GM19193 (cell line): ENCODE results near the gene ZNF428.

Source experiments
- POLR2A ChIP-seq: IDR thresholded peaks from 4 replicates; pipeline ENCODE4 v1.6.1; 2011; ENCODE audit not compliant: insufficient read depth, insufficient read length; ENCODE audit errors: extremely low read depth

ZNF428 gene

DNA sequence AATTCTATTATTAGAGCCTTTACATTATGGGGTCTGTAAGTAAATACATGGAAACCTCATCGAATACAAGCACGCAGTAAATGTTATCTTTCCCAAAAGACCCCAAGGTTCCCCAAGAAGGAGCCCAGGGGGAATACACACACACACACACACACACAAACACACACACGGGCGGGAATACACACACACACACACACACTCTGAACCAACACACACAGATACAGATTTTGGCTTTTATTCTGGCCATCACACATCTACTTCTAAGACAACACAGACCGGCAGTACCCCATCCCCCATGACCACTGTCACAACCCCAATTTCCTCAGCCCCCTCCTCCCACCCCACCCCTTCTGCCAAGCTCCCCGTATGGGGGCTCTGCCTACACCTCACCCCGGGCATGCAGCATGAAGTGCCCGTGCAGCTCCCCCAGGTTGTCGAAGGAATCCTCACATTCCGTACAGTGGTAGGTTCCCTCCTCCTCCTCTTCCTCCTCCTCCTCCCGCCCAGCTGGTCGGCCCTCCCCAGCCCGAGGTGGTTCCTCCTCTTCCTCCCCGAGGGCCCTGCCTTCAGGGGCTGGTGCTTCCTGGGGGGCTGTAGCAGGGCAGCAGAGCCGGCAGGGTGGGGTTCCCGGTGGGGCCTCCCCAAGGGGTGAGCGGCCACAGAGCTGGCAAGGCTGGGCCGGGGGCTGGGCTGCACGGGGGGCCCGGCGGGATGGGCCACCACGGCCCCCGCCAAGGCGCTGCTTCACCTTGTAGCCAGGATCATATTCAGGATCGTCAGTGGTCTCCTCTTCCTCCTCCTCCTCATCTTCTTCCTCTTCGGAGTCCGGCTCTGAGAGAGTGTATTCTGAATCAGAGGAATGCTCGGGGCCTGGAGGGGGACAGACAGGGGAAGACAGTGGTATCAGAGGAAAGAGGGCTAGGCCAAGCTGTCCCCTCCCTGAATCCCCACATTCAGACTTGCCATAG lies 11.9 kb downstream of the ZNF428 start:
- TF ChIP-seq POLR2A = no peak

DNA sequence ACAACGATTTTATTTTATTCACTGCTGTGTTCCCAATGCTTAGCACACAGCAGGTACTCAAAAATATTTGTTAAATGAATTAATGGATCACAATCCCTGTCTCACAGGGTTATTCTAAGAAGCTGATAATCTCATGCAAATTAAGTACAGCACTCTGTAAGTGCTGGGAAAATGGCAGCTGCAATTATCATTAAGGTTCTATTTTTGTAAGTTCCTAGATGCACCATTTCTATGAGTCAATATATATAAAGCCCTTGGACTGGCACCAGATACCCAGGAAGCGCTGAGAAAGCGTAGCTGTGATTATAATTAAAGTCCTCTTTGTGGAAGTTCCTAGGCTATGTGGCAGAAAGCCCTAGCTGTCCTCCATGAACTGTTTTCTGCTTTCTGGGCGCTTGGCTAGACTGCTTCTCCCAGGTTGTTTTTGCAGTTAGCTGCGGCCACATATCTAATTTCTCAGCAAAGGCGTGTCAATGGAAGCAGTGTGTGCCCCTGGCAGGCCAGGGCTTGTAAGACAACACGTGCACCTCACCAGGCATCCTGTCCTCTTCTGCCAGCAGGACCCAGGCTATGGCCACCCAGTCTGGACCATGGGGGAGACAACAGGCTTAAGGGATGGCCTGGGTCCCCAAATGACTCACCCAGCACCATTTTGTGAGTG lies 12.7 kb downstream of the ZNF428 start:
- no peak for TF ChIP-seq POLR2A

DNA sequence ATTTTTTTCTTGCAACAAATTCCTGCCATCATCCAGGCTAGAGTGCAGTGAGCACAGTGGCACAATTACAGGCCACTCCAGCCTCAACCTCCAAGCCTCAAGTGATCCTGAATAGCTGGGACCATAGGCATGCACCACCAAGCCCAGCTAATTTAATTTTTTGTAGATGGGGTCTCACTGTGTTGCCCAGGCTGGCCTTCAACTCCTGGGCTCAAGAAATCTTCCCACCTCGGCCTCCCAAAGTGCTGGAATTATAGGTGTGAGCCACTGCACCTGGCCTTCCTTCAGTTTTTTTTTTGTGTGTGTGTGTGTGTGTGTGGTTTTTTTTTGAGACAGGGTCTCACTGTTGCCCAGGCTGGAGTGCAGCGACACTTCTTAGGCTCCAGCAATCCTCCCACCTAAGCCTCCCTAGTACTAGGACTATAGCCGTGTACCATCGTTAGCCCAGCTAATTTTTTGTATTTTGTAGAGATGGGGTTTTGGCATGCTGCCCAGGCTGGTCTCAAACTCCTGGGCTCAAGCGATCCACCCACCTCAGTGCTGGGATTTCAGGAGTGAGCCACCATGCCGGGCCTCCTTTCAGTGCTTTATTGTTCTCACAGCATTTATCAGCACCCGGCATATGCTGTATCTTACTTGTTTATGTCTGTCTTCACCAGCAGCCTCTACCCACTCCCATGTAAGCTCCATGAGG lies 13.4 kb downstream of the ZNF428 start:
- no peak for TF ChIP-seq POLR2A

DNA sequence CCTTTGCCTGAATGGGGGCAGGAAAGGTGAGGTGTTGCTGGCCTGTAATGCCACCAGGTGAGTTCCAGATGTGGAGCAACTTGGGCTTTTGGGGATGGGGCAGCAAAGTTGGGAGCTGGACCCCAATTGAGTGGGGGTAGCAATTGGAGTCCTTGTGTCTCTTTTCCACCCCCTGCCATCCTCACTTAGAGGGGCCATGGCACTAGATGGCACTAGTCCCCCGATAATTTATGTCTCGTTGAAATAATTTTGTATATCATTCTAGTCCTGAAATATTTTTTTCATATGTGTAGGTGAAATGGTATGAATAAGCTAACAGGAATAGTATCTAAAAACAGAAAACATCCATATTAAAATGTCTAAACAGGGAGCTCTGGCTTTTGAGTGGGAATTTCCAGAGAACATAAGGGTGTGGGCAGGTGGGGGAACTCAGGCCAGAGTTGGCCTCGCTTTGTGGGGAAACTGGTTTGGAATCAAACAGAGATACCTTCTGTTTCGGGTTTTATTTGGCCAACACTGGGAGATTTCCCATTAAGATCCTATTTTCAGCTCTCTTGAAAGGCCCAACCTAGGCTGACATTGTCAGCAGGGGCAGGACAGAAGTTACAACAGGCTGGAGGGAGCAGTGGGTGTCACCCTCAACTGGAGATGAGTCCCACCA lies 19.7 kb downstream of the ZNF428 start:
- TF ChIP-seq POLR2A = no peak

DNA sequence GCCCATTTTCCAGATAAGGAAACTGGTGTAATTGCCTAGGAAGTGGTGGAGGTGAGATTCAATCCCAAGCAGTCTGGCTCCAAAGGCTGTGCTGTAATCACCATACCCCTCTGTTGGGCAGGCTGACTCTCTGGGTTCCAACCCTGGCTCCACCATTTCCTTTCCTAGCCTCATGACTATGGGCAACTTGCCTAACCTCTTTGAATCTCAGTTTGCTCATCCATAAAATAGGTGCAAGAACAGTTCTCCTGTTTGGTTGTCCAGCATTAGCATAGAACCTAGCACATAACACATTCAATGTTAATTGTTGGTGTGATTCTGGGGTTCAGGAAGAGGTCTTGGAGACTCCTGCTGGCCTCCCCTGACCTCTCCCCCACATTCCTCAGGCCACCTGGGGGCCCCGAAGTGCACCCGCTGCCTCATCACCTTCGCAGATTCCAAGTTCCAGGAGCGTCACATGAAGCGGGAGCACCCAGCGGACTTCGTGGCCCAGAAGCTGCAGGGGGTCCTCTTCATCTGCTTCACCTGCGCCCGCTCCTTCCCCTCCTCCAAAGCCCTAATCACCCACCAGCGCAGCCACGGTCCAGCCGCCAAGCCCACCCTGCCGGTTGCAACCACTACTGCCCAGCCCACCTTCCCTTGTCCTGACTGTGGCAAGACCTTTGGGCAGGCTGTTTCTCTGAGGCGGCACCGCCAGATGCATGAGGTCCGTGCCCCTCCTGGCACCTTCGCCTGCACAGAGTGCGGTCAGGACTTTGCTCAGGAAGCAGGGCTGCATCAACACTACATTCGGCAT lies 20.8 kb downstream of the ZNF428 start:
- TF ChIP-seq POLR2A = no peak

DNA sequence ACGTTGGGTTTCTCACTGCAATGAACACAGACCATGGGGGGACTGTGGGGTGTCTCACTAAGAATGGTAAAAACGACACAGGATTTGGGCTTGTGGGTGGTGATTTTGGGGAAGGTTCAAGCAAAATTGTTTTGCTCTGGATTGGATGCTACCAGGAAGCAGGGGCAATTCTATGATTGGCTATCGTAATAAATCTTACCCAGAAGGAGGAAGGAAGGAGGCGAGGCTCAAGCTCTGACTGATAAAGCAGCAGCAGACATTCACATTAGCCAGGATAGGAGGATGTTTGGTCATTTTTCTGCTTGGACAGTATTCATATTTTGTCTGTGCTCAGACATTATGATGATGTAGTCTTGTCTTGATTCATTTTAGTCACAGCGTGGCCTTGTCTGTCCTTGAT lies 21.6 kb downstream of the ZNF428 start:
- TF ChIP-seq POLR2A = no peak

DNA sequence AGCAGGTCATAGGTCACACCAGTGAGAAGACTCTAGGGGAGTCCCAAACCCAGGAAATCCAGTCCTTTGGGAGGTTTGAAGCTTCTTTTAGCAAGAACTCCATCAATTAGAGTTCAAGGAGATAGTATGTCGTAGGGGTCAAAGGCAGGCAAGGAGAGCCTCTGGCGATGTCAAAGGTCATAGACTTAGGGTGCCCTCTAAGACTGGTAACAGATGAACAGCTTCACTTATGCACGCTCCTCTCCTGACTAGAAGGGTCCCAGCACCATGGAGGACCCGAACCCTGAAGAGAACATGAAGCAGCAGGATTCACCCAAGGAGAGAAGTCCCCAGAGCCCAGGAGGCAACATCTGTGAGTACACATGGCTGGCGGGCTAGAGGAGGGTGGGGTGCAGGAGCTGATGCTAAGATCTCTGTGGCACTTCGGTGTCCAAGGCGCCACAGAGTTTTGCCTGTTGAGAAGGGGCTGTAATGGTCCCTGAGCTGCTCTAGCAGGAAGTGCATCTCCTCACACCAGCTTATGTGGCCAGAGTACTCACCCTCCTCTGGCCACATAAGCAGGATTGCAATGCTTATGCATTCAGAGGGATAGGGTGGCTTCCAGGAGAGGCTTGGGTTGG lies 22.5 kb downstream of the ZNF428 start:
- no peak for TF ChIP-seq POLR2A

DNA sequence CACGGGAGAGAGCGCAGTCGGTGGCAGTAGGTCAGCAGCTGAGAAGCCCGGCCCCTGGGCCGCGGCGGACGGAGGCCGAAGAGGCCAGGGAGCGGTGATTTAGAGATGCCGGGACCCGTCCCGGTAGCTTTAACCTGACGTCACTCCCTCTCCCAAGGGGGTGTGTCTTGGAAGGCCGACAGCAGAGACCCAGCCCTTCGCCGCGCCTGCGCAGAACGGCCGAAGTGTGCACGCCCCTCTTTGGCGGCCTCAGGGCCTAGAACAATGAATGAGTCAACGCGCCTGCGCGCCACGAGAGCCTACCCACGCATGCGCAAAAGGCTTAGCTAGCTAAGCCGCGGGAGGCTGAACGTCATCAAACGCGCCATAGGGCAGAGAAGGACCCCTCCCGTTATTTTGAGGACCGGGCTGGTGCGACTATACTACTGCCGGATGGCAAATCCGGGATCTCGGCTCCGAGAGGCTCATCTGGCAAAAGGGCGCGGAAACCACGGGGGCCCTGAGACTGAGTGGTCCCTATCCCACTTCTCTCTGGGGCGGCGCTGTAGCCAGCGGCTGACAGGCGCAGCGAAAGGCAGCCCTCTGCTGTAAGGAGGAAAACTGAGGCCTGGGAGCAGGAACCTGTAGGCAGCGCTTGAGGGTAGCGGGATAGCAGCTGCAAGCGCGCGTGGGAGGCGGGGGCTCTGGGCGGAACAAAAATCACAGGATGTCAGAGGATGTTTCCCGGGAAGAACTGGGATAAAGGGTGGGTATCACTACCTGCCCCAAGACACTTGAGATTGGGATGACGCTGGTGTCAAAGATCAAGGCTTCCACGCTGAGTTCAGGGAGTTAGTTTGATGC lies 23.2 kb downstream of the ZNF428 start, which contains the start of the genes IRGQ and ZNF576:
TSS of gene IRGQ (minus strand) at position 136 of the 843 bp plus-strand sequence. CDS start 796 bp downstream, outside the sequence.
TSS of gene ZNF576 (plus strand) at position 597 of the 843 bp plus-strand sequence. CDS start 514 bp downstream, outside the sequence.
- TF ChIP-seq POLR2A = peak; percentile 65

DNA sequence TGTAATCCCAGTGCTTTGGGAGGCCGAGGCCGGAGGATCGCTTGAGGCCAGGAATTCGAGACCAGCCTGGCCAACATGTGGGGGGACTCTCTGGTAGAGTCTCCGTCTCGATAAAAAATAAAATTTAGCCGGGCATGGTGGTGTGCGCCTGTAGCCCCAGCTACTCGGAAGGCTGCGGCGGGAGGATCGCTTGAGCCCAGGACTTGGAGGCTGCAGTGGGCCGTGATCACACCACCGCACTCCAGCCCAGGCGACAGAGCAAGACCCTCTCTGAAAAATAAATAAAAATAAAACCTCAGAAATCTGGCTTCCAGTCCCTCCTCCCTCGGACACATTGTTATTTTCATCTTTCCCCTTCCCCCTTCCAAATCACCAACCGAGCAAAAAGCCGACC lies 23.8 kb downstream of the ZNF428 start:
- TF ChIP-seq POLR2A = no peak

DNA sequence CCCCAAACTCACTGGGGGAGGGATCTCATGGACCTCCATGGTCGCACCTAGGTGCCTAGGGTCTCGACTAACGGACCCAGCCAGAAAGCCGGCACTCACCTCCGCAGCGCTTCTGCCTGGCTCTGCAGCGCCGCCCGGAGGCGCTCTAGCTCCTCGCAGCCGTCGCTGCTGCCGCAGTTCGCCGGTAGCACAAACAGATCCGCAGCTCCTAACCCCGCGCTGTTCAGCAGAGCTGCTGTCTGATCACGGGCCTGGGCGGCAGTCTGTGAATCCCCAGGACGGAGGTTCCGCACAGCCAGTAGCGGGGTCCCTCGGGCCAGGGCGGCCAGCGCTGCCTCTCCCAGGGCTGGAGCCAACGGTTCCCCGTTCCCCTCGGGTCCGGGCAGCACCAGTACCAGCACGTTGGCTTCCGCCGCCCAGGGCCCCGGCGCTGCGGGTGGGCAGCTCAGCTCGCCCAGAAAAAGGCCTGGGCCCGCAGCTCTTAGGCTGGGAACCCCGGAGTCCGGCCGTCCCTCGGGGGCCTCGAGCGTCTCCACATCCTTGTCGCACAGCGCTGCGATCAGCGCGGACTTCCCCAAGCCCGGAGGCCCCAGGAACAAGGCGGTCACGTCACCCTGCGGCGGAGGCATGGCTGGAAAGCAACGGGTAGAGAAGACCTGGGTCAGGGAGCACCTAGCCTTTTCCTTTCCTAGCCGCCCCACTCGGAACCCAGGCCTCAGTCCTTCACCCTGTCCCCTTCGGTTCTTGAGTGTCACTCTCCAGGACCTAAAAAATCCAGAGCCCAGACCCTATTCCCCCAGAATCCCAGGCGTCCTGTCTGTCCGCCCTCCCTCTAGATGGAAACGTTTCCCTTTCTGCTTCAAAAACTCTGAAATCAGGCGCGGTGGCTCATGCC lies 24.5 kb downstream of the ZNF428 start:
- TF ChIP-seq POLR2A = no peak

DNA sequence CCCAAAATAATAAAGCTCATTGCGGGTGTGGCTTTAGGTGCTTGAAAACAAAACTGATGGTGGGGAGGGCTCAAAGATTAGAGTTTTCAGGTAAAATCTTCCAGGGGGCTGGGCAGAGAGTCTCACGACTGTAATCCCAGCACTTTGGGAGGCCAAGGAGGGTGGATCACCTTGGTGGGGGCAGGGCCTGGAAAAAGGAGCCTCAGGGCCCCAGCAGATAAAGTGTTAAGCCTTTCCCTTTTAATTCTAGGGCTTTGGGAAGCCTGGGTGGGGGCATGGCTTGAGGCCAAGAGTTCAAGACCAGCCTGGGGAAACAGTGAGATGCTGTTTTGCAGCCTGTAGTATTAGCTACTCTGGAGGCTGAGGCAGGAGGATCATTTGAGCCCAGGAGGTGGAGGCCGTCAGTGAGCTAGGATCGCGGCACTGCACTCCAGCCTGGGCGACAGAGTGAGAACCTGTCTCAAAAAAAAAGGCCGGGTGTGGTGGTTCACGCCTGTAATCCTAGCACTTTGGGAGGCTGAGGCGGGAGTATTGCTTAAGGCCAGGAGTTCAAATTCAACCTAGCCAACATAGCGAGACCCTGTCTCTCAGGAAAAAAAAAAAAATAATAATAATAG lies 25.2 kb downstream of the ZNF428 start:
- TF ChIP-seq POLR2A = no peak

DNA sequence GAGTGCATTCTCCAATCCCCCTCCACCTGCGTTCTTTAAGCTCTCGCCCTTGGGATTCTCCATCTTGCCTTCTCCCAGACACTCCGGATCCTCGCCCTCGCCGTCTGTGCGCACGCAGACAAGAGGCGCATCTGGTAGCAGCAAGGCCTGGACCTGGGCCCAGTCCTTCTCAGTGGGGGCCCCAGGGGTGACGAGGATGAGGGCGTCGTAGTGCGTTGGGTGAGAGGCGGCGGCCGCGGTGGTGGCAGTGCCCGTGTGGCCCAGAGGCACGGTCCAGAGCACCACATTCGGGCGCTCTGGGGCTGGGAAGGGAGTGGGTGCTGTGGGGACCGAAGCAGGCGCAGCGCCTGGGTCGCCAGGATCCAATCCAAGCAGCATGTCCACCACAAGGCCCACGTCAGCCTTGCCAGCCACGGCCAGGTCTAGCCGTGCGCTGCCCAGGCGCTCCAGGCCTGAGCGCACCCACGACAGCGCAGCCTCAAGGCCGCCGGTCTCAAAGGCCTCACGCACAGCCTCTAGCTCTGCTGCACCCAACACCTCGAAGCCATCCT lies 26.6 kb downstream of the ZNF428 start:
- TF ChIP-seq POLR2A = no peak
